ENCODE results near the gene IRGQ. TPM values are rescaled to one million over a fixed set of nuclear protein-coding genes. Genes with fewer than 3 reads are reported as not detected.
A peak's percentile ranks its signal among the peaks of the same experiment; 100 is the strongest.

The IRGQ gene
- total RNA-seq, 6 experiments from 2014 or later = 9.1 to 18.6 (median 11.0) TPM

DNA sequence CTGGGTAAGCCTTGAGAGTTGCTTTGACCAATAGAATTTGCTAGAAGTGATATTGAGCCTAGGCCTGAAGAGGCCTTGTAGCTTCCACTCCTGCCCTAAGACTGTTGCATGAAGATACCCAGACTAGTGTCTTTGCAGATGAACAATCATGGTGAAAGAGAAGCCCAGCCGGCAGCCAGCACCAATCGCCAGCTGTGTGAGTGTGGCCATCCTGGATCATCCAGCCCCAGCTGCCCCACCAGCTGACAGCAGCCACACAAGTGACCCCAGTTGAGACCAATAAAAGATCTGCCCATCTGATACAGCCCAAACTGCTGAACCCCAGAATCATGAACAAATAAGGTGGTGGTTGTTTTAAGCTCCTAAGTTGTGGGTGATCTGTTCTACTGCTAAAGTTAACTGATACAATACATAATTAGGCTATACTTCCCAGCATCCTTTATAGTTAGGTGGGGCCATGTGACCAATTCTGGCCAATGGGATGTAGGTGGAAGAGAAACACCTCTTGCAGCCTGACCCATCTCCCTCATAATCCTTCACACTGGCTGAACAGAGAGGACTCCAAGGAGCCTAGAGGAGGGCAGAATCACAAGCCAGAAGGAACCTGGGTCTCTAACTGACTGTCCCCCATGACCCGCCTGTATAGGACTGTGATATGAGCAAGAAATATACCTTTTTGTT lies 32.9 kb upstream of the IRGQ start:
- no peaks in the 10 kb centered on the region for H3K36me3 ChIP-seq
- ATAC-seq = no peak
- no peaks in the 10 kb centered on the region for H3K4me1 ChIP-seq
- H3K27me3 ChIP-seq = no peaks in the 10 kb centered on the region
- H3K4me3 ChIP-seq = no peak overlapping the region
- DNase-seq = no peak
- intact Hi-C loops (cut with DNase I) = no loop called here
- 83% methylated on average over 2 of the region's 3 CpGs for WGBS (ENCODE audit: insufficient coverage, low coverage, low lambda C conversion rate, missing lambda C conversion rate)
- no peaks in the 10 kb centered on the region for H3K9me3 ChIP-seq
- no peak for TF ChIP-seq POLR2A (IDR thresholded peaks at IDR 0.05)
- TF ChIP-seq, protein P1, sequence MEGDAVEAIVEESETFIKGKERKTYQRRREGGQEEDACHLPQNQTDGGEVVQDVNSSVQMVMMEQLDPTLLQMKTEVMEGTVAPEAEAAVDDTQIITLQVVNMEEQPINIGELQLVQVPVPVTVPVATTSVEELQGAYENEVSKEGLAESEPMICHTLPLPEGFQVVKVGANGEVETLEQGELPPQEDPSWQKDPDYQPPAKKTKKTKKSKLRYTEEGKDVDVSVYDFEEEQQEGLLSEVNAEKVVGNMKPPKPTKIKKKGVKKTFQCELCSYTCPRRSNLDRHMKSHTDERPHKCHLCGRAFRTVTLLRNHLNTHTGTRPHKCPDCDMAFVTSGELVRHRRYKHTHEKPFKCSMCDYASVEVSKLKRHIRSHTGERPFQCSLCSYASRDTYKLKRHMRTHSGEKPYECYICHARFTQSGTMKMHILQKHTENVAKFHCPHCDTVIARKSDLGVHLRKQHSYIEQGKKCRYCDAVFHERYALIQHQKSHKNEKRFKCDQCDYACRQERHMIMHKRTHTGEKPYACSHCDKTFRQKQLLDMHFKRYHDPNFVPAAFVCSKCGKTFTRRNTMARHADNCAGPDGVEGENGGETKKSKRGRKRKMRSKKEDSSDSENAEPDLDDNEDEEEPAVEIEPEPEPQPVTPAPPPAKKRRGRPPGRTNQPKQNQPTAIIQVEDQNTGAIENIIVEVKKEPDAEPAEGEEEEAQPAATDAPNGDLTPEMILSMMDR (IDR thresholded peaks at IDR 0.05) = no peak
- no peak overlapping the region for H3K27ac ChIP-seq

DNA sequence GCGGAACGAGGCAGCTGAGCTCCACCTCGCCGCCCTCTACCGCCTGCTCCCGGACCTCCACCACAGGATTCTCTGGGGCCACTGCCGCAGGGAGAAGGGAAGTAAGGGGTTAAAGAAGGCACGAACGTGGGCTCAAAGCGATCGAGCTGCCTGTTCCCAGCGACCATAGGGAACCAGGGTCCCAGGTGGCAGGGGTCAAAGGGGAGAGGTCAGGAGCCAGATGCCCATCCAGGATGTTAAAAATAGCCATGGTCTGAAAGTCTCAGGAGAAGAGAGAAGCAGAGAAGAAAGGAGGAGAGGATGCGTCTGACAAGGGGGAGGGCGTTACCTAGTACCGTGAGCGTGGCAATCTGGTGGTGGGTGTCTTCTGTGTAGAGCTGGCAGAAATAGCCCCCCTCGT lies 30.9 kb upstream of the IRGQ start:
- Histone ChIP-seq H3K27me3 (no peaks in the 10 kb centered on the region), H3K9me3 (no peaks in the 10 kb centered on the region), H3K27ac (no peak overlapping the region), H3K36me3 (no peaks in the 10 kb centered on the region), H3K4me1 (no peaks in the 10 kb centered on the region), H3K4me3 (no peak overlapping the region)
- ATAC-seq = no peak
- no peak for DNase-seq
- 42% methylated on average over 16 of the region's 17 CpGs for WGBS (ENCODE audit: insufficient coverage, low coverage, low lambda C conversion rate, missing lambda C conversion rate)
- no peak for TF ChIP-seq POLR2A (IDR thresholded peaks at IDR 0.05)
- TF ChIP-seq, protein P1 (IDR thresholded peaks at IDR 0.05) = no peak
- intact Hi-C loops (cut with DNase I) = no loop called here

DNA sequence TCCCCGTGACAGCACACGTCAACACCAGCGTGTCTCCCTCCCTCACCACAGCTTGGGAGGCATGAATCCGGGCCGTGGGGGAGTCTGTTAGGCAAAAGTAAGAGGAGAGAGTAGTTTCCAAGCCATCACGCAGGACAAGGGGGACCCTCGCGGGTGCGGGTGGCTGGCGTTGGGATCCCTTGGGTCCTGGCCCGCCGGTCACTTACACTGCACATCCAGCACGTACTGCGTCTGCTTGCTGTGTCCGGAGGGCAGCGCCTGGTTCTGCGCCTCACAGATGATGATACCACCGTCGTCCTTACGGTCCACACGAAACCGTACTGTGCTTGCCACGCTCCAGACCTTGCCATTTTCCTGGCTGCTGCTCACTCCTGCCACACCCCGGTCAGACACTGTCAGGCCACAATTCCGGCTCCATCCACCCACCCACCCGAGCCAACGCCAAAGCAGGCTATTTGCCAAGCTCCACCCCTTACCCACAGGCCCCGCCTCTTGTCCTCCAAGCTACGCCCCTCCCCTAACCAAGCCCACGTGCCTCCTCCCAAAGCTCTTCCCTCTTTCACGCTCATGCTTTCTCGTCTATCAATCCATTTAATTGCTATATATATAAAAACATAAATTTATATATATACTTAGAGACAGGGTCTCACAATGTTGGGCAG lies 30.1 kb upstream of the IRGQ start:
- no peak for TF ChIP-seq POLR2A (IDR thresholded peaks at IDR 0.05)
- TF ChIP-seq, protein P1 (IDR thresholded peaks at IDR 0.05) = no peak
- Histone ChIP-seq H3K27ac (no peak overlapping the region), H3K27me3 (no peaks in the 10 kb centered on the region), H3K9me3 (no peaks in the 10 kb centered on the region), H3K4me1 (no peaks in the 10 kb centered on the region), H3K4me3 (no peak overlapping the region), H3K36me3 (no peaks in the 10 kb centered on the region)
- DNase-seq (no peak), ATAC-seq (no peak)
- intact Hi-C loops (cut with DNase I) = no loop called here
- WGBS (ENCODE audit: insufficient coverage, low coverage, low lambda C conversion rate, missing lambda C conversion rate) = 78% methylated on average over 24 of the region's 32 CpGs

DNA sequence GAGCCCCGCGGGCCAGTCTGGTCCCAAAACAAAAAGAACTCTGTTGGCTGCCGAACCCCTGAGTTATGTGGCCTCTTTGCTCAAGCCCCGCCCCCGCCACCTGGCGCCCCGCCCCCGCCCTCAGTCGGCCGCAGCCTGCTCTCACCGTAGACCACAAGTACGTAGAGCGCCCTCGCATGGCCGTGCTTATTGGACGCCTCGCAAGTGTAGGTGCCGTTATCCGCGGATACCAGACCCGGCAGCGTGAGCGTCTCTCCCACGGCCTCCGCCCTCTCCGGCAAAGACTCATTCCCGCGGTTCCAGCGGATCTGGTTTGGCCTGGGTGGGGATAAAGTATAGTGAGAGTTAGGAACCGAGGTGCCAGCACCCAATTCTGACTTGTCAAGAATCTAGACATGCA lies 29.0 kb upstream of the IRGQ start:
- ATAC-seq = peak; percentile 35 to 70 (median 62)

More for the DNA sequence above, 29.0 kb upstream of the IRGQ start:
- peak in 2 of 3 donors; percentile 55 to 66 for DNase-seq
- H3K36me3 ChIP-seq = no peaks in the 10 kb centered on the region
- WGBS (ENCODE audit: insufficient coverage, low coverage, low lambda C conversion rate, missing lambda C conversion rate) = 25% methylated on average over 19 of the region's 30 CpGs
- H3K4me1 ChIP-seq = peaks cover 0 to 3% (median 0%) of the 10 kb centered on the region in 4 donors
- no peaks in the 10 kb centered on the region for H3K27me3 ChIP-seq
- H3K9me3 ChIP-seq = no peaks in the 10 kb centered on the region
- TF ChIP-seq, protein P1 (IDR thresholded peaks at IDR 0.05) = peak in 1 of 4 donors; percentile 13
- TF ChIP-seq POLR2A (IDR thresholded peaks at IDR 0.05) = no peak
- intact Hi-C loops (cut with DNase I) = no loop called here
- no peak overlapping the region for H3K4me3 ChIP-seq
- H3K27ac ChIP-seq = no peak overlapping the region
